ENCODE results near the gene TNFSF18. TPM values are rescaled to one million over a fixed set of nuclear protein-coding genes. Genes with fewer than 3 reads are reported as not detected.

TNFSF18 gene
- polyA plus RNA-seq, 1 donor from 2014 or later = not detected

GRCh38 chr1:173056365-173056764 is 5.6 kb upstream of the TNFSF18 start:
- no peak for TF ChIP-seq CTCF (IDR thresholded peaks at IDR 0.05; ENCODE audit: poor library complexity, severe bottlenecking)
- TF ChIP-seq REST (IDR thresholded peaks at IDR 0.05; ENCODE audit: borderline replicate concordance) = no peak
- TF ChIP-seq POLR2AphosphoS5 (IDR thresholded peaks at IDR 0.05) = no peak
- TF ChIP-seq MXI1 (conservative IDR thresholded peaks at IDR 0.05; ENCODE audit: poor library complexity, severe bottlenecking) = no peak
- TF ChIP-seq EP300 (conservative IDR thresholded peaks at IDR 0.05; ENCODE audit: poor library complexity, severe bottlenecking) = no peak
- TF ChIP-seq SMC3 (conservative IDR thresholded peaks at IDR 0.05; ENCODE audit: poor library complexity) = no peak
- no peak for TF ChIP-seq RAD21 (conservative IDR thresholded peaks at IDR 0.05)
- TF ChIP-seq TAF1 (IDR thresholded peaks at IDR 0.05; ENCODE audit: low read depth) = no peak
- TF ChIP-seq EZH2 (IDR thresholded peaks at IDR 0.05; ENCODE audit: borderline replicate concordance, insufficient read depth, low read length, poor library complexity, severe bottlenecking) = no peak
- Histone ChIP-seq H3K9ac (ENCODE audit: low read length) (no peak overlapping the region), H3K9me2 (ENCODE audit: insufficient read depth, low read length) (no peaks in the 10 kb centered on the region), H3K27me3 (ENCODE audit: insufficient read depth, low read depth, low read length) (no peaks in the 10 kb centered on the region), H2AFZ (ENCODE audit: low read depth, low read length) (no peak overlapping the region), H3K27ac (ENCODE audit: low read length) (no peak overlapping the region), H3F3A (ENCODE audit: insufficient read depth, low read length, poor library complexity, severe bottlenecking) (no peaks in the 10 kb centered on the region), H3K4me2 (ENCODE audit: low read length) (no peak overlapping the region), H3K9me3 (ENCODE audit: low read length) (no peaks in the 10 kb centered on the region), H3K79me2 (replicated peaks; ENCODE audit: insufficient read depth, low read length) (no peaks in the 10 kb centered on the region), H4K20me1 (ENCODE audit: insufficient read depth) (no peaks in the 10 kb centered on the region), H3K4me3 (ENCODE audit: low read length) (no peak overlapping the region), H3K36me3 (ENCODE audit: insufficient read depth, low read length) (no peaks in the 10 kb centered on the region)

- Histone ChIP-seq H3K9me3 (ENCODE audit: low read length) (no peaks in the 10 kb centered on the region), H4K20me1 (ENCODE audit: insufficient read depth) (no peaks in the 10 kb centered on the region), H2AFZ (ENCODE audit: low read depth, low read length) (no peak overlapping the region), H3K9me2 (ENCODE audit: insufficient read depth, low read length) (no peaks in the 10 kb centered on the region), H3K4me2 (ENCODE audit: low read length) (no peak overlapping the region), H3K27ac (ENCODE audit: low read length) (no peak overlapping the region), H3K36me3 (ENCODE audit: insufficient read depth, low read length) (no peaks in the 10 kb centered on the region), H3K4me3 (ENCODE audit: low read length) (no peak overlapping the region), H3K79me2 (replicated peaks; ENCODE audit: insufficient read depth, low read length) (no peaks in the 10 kb centered on the region), H3F3A (ENCODE audit: insufficient read depth, low read length, poor library complexity, severe bottlenecking) (no peaks in the 10 kb centered on the region), H3K9ac (ENCODE audit: low read length) (no peak overlapping the region), H3K27me3 (ENCODE audit: insufficient read depth, low read depth, low read length) (no peaks in the 10 kb centered on the region)
- TF ChIP-seq TAF1 (IDR thresholded peaks at IDR 0.05; ENCODE audit: low read depth) (no peak), POLR2AphosphoS5 (IDR thresholded peaks at IDR 0.05) (no peak), CTCF (IDR thresholded peaks at IDR 0.05; ENCODE audit: poor library complexity, severe bottlenecking) (no peak), RAD21 (conservative IDR thresholded peaks at IDR 0.05) (no peak), EP300 (conservative IDR thresholded peaks at IDR 0.05; ENCODE audit: poor library complexity, severe bottlenecking) (no peak), EZH2 (IDR thresholded peaks at IDR 0.05; ENCODE audit: borderline replicate concordance, insufficient read depth, low read length, poor library complexity, severe bottlenecking) (no peak), REST (IDR thresholded peaks at IDR 0.05; ENCODE audit: borderline replicate concordance) (no peak)
Observed at GRCh38 chr1:173052681-173053196, 2.0 kb upstream of the TNFSF18 start.

All from neural cell (in vitro differentiated cells).